Body of pancreas (tissue), 4 donors: ENCODE data around the gene CACNG3. TPM values are rescaled to one million over a fixed set of nuclear protein-coding genes. Genes with fewer than 3 reads are reported as not detected.
"Not testable (repeated sequence)": the region's sequence is repeated elsewhere in the genome, so short reads cannot be mapped to it uniquely, and the experiment has no call there.

ENCODE experiments used
- ATAC-seq: fragments of 150-250 bp; one replicate; pipeline ENCODE4 v1.9.1; 2016
- DNase-seq, 4 donors: peaks; one replicate each; pipeline ENCODE4 v3.0.0-alpha.2; 2019
- H3K27ac ChIP-seq, 4 donors: fragments of 200-600 bp; sonication (generic); 1 replicate in 3 of 4; 2 replicates in 1 of 4; pipeline versions ENCODE4 v1.5.1 to v1.6.1; 2016 to 2019; ENCODE audit warnings: mild to moderate bottlenecking in 1 of 4, mixed read lengths in 1 of 4, moderate library complexity in 1 of 4
- H3K27me3 ChIP-seq, 2 donors: fragments of 200-600 bp; sonication (generic); one replicate each; pipeline ENCODE4 v1.6.0; 2016; ENCODE audit warnings: mild to moderate bottlenecking in 1 of 2
- H3K36me3 ChIP-seq, 2 donors: fragments of 200-600 bp; sonication (generic); replicated peaks in 1 of 2; 2 replicates each; pipeline ENCODE4 v1.5.1; 2016; ENCODE audit warnings: low read depth in 2 of 2; ENCODE audit not compliant: insufficient read depth in 1 of 2
- H3K4me1 ChIP-seq: fragments of 200-600 bp; sonication (generic); one replicate; pipeline ENCODE4 v1.6.0; 2016
- H3K4me3 ChIP-seq, 2 donors: fragments of 200-600 bp; sonication (generic); 1 replicate in 1 of 2; 2 replicates in 1 of 2; pipeline ENCODE4 v1.5.1; 2016 to 2019
- H3K9me3 ChIP-seq, 3 donors: fragments of 200-600 bp; sonication (generic); 1 replicate in 2 of 3; 2 replicates in 1 of 3; pipeline ENCODE4 v1.5.1; 2016
- POLR2A ChIP-seq, 3 donors: fragments of 450-650 bp; IDR thresholded peaks; one replicate each; pipeline ENCODE4 v1.6.1; 2016; ENCODE audit warnings: antibody characterized with exemption in 3 of 3, mild to moderate bottlenecking in 2 of 3
- WGBS, 2 donors: methylation state at CpG; one replicate each; pipeline ENCODE4 v1.1.5; 2017; 5-methylcytosine and 5-hydroxymethylcytosine counted together
- intact Hi-C: fragments of 100-400 bp; cut with DNase I; formaldehyde crosslinking; loops from one replicate; pipeline ENCODE4 v1.15.1; 2023
- total RNA-seq, 2 donors: library from RNA; depleted of rRNA; stranded (reverse); fragments of >200 nt; gene quantifications; one replicate each; pipeline ENCODE4 v1.1.0, GENCODE V29; 2016
- TF ChIP-seq, protein P1 (sequence below), 7 experiments: fragments of 450-650 bp in 4 of 7; fragments of 200-600 bp in 3 of 7; sonication (generic) in 3 of 7; IDR thresholded peaks; one replicate each; pipeline ENCODE4 v1.5.1; 2016 to 2019; ENCODE audit warnings: antibody characterized with exemption in 7 of 7

CACNG3 gene
- total RNA-seq, 2 donors from 2014 or later = not detected

DNA sequence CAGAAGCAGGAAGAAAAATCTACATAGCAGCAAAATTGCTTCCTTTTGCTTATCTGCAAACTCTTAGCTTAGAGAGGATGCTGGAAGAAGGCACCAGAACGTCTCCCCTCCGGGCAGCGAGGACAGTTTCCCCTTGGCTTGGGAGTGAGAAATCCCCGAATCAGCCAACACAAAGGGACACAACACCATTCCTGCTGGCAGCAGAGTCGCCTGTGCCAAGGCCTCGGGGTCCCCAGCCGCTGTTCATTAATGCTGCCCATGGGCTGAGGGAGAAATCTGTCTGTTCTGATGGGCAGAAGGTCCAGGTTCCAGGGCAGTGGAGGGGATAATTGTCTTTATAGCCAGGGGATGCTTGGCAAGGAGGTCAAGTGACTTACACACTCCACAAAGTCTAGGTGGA is 38.0 kb downstream of the CACNG3 start:
- DNase-seq (no peak), ATAC-seq (no peak)
- no peaks in the 10 kb centered on the region for H3K36me3 ChIP-seq
- no peaks in the 10 kb centered on the region for H3K9me3 ChIP-seq
- no peaks in the 10 kb centered on the region for H3K4me1 ChIP-seq
- no peak overlapping the region for H3K27ac ChIP-seq
- intact Hi-C loops = no loop called here
- TF ChIP-seq, protein P1, sequence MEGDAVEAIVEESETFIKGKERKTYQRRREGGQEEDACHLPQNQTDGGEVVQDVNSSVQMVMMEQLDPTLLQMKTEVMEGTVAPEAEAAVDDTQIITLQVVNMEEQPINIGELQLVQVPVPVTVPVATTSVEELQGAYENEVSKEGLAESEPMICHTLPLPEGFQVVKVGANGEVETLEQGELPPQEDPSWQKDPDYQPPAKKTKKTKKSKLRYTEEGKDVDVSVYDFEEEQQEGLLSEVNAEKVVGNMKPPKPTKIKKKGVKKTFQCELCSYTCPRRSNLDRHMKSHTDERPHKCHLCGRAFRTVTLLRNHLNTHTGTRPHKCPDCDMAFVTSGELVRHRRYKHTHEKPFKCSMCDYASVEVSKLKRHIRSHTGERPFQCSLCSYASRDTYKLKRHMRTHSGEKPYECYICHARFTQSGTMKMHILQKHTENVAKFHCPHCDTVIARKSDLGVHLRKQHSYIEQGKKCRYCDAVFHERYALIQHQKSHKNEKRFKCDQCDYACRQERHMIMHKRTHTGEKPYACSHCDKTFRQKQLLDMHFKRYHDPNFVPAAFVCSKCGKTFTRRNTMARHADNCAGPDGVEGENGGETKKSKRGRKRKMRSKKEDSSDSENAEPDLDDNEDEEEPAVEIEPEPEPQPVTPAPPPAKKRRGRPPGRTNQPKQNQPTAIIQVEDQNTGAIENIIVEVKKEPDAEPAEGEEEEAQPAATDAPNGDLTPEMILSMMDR (IDR thresholded peaks at IDR 0.05) = no peak
- no peak for TF ChIP-seq POLR2A (IDR thresholded peaks at IDR 0.05)
- no peak overlapping the region for H3K4me3 ChIP-seq
- WGBS, 2 donors = 57 to 60% methylated on average over 3 to 7 of the region's 7 CpGs
- no peaks in the 10 kb centered on the region for H3K27me3 ChIP-seq

DNA sequence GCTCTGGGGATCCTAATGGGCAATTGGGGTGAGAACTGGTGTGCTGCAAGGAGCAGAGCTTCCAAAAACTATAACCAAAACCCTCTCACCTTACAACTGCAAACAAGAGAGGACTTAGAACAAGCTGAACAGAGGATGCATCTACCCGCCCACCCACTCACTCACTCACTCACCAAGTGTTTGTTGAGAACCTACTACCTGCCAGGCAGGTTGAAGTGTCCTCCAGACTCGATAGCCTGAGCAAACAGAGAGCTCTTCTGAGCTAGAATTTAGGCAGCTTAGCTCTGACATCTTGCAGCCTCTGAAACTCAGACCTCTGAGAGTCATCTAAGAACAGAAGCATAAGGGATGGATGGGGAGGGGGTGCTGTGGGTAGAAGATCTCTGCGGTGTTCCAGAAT is 41.2 kb downstream of the CACNG3 start:
- Histone ChIP-seq H3K9me3 (no peaks in the 10 kb centered on the region), H3K4me1 (no peaks in the 10 kb centered on the region), H3K27ac (no peak overlapping the region), H3K36me3 (no peaks in the 10 kb centered on the region), H3K27me3 (peaks cover 0 to 5% of the 10 kb centered on the region in 2 donors), H3K4me3 (no peak overlapping the region)
- WGBS, 2 donors = 24 to 31% methylated on average over 3 of the region's 3 CpGs
- no peak for TF ChIP-seq POLR2A (IDR thresholded peaks at IDR 0.05)
- TF ChIP-seq, protein P1 (IDR thresholded peaks at IDR 0.05) = no peak
- DNase-seq (no peak), ATAC-seq (no peak)
- intact Hi-C loops = no loop called here

DNA sequence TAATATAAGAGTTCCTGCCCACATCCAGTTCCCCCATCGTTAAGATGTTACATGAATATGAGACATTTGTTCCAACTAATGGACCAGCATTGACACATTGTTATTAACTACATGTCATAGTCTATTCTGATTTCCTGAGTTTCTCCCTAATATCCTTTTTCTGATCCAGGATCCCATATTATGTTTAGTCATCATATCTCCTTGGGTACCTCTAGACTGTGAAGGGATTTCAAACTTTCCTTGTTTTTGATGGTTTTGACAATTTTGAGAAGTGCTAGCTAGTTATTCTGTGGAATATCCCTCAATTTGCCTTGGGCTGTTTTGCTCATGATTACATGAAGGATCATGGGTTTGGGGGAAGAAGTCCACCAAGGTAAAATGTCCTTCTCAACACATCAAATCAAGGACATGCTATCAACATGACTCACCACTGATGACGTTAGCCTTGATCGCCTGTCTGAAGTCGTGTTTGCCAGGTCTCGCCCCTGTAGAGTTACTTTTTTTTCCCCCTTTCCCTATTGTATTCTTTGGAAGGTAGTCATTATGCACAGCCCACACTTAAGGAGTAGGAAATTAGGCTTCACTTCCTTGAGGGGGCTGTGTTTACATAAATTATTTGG is 42.5 kb downstream of the CACNG3 start:
- Histone ChIP-seq H3K4me1 (no peaks in the 10 kb centered on the region), H3K27ac (no peak overlapping the region), H3K36me3 (no peaks in the 10 kb centered on the region), H3K9me3 (no peaks in the 10 kb centered on the region), H3K27me3 (peaks cover 0 to 5% of the 10 kb centered on the region in 2 donors), H3K4me3 (no peak overlapping the region)
- intact Hi-C loops = no loop called here
- TF ChIP-seq, protein P1 (IDR thresholded peaks at IDR 0.05) = no peak
- TF ChIP-seq POLR2A (IDR thresholded peaks at IDR 0.05) = no peak
- ATAC-seq (no peak), DNase-seq (no peak)
- 66 to 79% methylated on average over 5 of the region's 5 CpGs for WGBS, 2 donors

DNA sequence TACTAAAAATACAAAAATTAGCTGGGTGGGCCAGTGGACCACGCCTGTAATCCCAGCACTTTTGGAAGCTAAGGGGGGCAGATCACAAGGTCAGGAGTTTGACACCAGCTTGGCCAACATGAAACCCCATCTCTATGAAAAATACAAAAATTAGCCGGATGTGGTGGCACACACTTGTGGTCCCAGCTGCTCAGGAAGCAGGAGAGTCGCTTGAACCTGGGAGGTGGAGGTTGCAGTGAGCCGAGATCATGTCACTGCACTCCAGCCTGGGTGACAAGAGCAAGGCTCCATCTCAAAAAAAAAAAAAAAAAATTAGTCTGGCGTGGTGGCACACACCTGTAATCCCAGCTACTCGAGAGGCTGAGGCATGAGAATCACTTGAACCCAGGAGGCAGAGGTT is 44.6 kb downstream of the CACNG3 start:
- H3K4me1 ChIP-seq, DNase-seq, intact Hi-C loops, ATAC-seq, H3K27ac ChIP-seq, H3K36me3 ChIP-seq, H3K4me3 ChIP-seq, H3K27me3 ChIP-seq, H3K9me3 ChIP-seq: not testable (repeated sequence)
- WGBS, 2 donors = 72 to 77% methylated on average over 5 to 6 of the region's 6 CpGs

DNA sequence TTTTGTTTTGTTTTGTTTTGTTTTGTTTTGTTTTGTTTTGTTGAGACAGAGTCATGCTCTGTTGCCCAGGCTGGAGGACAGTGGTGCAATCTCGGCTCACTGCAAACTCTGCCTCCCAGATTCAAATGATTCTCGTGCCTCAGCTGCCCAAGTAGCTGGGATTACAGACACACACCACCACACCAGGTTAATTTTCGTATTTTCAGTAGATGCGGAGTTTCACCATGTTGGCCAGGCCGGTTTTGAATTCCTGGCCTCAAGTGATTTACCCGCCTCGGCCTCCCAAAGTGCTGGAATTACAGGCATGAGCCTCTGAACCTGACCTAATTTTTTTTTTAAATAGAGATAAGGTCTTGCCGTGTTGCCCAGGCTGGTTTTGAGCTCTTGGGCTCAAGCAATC is 46.5 kb downstream of the CACNG3 start:
- 64 to 73% methylated on average over 8 of the region's 8 CpGs for WGBS, 2 donors
- intact Hi-C loops = no loop called here
- peaks cover 0 to 5% of the 10 kb centered on the region in 2 donors for H3K27me3 ChIP-seq

More for the DNA sequence above, 46.5 kb downstream of the CACNG3 start:
- no peak for DNase-seq
- Histone ChIP-seq H3K9me3 (no peaks in the 10 kb centered on the region), H3K4me1 (no peaks in the 10 kb centered on the region), H3K27ac (no peak overlapping the region), H3K4me3 (no peak overlapping the region), H3K36me3 (no peaks in the 10 kb centered on the region)
- no peak for ATAC-seq
- TF ChIP-seq POLR2A (IDR thresholded peaks at IDR 0.05) = no peak
- TF ChIP-seq, protein P1 (IDR thresholded peaks at IDR 0.05) = no peak
